OCI-LY3 (cell line): ENCODE data around the gene SP8.

Experiments used
- CTCF ChIP-seq: fragments of 200-600, 300-600 bp; sonication (generic); IDR thresholded peaks from 2 replicates; pipeline ENCODE4 v1.5.1; 2014; ENCODE audit warnings: antibody characterized with exemption, low read length, low read depth
- EZH2phosphoT487 ChIP-seq: fragments of 200-600 bp; shearing (Covaris generic); IDR thresholded peaks from 2 replicates; pipeline ENCODE4 v1.6.1; 2018; ENCODE audit warnings: antibody characterized with exemption, mixed run types, low read depth

GRCh38 chr7:20754001-20754400 is 32.7 kb downstream of the SP8 start:
- no peak for TF ChIP-seq CTCF
- TF ChIP-seq EZH2phosphoT487, result no peak
